Activated naive CD8-positive, alpha-beta T cell (primary cell): Measurements from ENCODE around the gene PIN1.

Experiments
- H3K27ac Mint-ChIP-seq: one replicate; pipeline ENCODE4 v1.8.0; 2021; ENCODE audit warnings: mixed read lengths
- H3K27me3 Mint-ChIP-seq: one replicate; pipeline ENCODE4 v1.8.0; 2021; ENCODE audit warnings: mixed read lengths
- H3K36me3 Mint-ChIP-seq: one replicate; pipeline ENCODE4 v1.8.0; 2021; ENCODE audit warnings: mixed read lengths
- H3K4me1 Mint-ChIP-seq: one replicate; pipeline ENCODE4 v1.8.0; 2021; ENCODE audit warnings: low read depth, mixed read lengths
- H3K4me3 Mint-ChIP-seq: one replicate; pipeline ENCODE4 v1.8.0; 2021; ENCODE audit warnings: mild to moderate bottlenecking, mixed read lengths
- H3K9me3 Mint-ChIP-seq: one replicate; pipeline ENCODE4 v1.8.0; 2021; ENCODE audit warnings: low read depth, mixed read lengths

The PIN1 gene

DNA sequence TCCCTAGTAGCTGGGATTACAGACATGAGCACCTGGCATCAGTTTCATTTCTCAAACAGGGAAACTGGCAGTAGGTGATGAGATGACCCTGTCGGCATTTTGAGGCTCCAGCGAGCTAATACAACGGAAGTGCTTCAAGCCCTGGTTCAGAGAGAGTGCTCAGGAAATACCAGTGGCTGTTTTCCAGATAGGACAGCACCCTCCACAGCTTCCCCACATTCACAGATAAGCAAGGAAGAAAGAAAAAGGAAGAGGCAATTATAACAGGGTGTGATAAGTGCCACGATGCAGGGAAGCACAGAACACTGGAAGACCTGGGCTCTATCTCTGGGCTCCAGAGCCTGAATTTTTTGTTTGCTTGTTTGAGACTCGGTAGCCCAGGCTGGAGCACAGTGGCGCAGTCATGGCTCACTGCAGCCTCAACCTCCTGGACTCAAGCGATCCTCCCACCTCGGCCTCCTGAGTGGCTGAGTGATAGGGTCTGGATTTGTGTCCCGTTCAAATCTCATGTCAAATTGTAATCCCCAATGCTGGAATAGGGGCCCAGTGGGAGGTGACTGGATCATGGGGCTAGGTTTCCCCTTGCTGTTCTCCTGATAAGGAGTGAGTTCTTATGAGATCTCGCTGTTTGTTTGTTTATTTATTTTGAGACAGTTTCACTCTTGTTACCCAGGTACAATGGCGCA, 43.5 kb downstream of the PIN1 start:
- H3K27ac Mint-ChIP-seq: no peak overlapping the region
- H3K36me3 Mint-ChIP-seq: no peaks in the 10 kb centered on the region
- H3K9me3 Mint-ChIP-seq: no peaks in the 10 kb centered on the region
- H3K4me3 Mint-ChIP-seq: no peak overlapping the region
- H3K27me3 Mint-ChIP-seq: no peaks in the 10 kb centered on the region
- no peaks in the 10 kb centered on the region for H3K4me1 Mint-ChIP-seq

DNA sequence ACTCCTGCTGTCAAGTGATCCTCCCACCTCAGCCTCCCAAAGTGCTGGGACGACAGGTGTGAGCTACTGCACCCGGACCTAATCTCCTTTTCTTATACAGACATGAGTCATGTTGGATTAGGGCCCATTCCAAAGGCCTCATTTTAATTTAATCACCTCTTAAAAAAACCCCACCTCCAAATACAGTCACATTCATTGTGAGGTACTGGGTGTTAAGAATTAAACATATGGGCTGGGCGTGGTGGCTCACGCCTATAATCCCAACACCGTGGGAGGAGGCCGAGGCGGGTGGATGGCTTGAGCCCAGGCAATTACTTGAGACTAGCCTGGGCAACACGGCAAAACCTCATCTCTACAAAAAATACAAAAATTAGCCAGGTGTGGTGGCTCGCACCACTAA, 46.6 kb downstream of the PIN1 start:
- no peaks in the 10 kb centered on the region for H3K27me3 Mint-ChIP-seq
- H3K4me1 Mint-ChIP-seq: no peaks in the 10 kb centered on the region
- no peak overlapping the region for H3K27ac Mint-ChIP-seq
- no peaks in the 10 kb centered on the region for H3K36me3 Mint-ChIP-seq
- H3K9me3 Mint-ChIP-seq: no peaks in the 10 kb centered on the region
- no peak overlapping the region for H3K4me3 Mint-ChIP-seq

DNA sequence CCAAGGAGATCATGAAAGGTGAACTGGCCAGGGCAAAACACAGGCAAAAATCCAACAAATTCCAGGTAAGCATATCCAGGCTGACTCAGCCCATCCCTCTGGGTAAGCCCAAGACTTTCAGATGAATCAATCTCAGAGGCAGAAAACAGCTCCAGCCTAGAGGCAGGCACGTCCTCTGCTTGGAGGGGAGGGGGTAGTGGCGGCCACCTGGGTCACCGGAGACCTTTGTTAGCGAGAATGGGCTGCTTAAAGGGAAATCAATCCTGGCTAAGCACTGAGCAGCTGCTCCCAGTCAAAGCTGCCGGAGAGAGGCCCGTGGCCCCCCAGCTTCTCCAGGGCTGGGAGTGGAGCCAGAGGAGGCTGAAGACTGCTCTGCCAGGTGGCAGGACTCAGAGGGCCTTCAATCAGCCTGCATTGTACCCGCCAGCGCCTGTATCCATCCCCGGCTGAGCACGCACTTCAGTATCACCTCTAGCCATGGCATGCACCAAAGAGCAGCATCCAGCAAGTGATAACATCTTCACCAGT, 48.2 kb downstream of the PIN1 start:
- H3K36me3 Mint-ChIP-seq: no peaks in the 10 kb centered on the region
- no peaks in the 10 kb centered on the region for H3K4me1 Mint-ChIP-seq
- no peak overlapping the region for H3K4me3 Mint-ChIP-seq
- no peaks in the 10 kb centered on the region for H3K9me3 Mint-ChIP-seq
- no peak overlapping the region for H3K27ac Mint-ChIP-seq
- no peaks in the 10 kb centered on the region for H3K27me3 Mint-ChIP-seq

DNA sequence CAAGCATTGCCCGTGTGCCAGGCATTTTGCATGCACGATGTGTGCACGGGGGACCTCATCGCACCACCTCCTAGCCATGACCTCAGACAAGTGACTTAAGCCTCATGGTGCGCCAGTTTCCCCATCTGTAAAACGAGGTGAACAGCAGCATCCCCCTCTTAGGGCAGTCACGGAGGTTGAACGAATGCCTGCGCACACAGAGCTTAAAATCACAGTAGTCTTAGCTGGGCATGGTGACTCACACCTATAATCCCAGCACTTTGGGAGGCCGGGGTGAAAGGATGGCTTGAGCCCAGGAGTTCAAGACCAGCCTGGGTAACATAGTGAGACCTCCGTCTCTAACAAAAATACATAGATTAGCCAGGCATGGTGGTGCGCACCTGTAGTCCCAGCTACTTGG, 48.6 kb downstream of the PIN1 start:
- Mint-ChIP-seq H3K27me3 (no peaks in the 10 kb centered on the region), H3K27ac (no peak overlapping the region), H3K36me3 (no peaks in the 10 kb centered on the region), H3K4me3 (no peak overlapping the region), H3K9me3 (no peaks in the 10 kb centered on the region), H3K4me1 (no peaks in the 10 kb centered on the region)

DNA sequence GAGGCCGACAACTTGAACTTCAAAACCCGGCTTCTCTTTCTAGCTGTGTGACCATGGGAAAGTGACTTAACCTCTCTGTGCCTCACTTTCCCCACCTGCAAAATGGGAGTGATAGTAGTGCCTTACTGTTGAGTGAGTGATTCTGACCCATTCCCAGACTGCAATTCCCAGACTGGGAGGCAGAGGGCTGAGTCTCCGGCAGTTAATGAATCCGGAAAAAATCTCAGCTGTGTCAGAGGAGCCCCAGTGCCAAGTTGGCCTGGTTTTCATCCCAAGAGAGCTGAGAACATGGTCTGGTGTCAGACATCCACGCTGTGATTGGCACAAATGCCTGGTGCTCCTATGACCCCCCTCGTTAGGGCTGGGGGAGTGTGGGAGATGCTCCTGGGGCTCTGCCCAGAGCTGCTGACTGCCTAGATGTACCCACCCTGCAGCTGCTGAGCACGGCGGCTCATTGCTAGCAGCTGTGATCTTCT, 50.0 kb downstream of the PIN1 start:
- no peak overlapping the region for H3K4me3 Mint-ChIP-seq
- no peak overlapping the region for H3K27ac Mint-ChIP-seq
- no peaks in the 10 kb centered on the region for H3K36me3 Mint-ChIP-seq
- no peaks in the 10 kb centered on the region for H3K4me1 Mint-ChIP-seq
- H3K9me3 Mint-ChIP-seq: no peaks in the 10 kb centered on the region
- no peaks in the 10 kb centered on the region for H3K27me3 Mint-ChIP-seq

DNA sequence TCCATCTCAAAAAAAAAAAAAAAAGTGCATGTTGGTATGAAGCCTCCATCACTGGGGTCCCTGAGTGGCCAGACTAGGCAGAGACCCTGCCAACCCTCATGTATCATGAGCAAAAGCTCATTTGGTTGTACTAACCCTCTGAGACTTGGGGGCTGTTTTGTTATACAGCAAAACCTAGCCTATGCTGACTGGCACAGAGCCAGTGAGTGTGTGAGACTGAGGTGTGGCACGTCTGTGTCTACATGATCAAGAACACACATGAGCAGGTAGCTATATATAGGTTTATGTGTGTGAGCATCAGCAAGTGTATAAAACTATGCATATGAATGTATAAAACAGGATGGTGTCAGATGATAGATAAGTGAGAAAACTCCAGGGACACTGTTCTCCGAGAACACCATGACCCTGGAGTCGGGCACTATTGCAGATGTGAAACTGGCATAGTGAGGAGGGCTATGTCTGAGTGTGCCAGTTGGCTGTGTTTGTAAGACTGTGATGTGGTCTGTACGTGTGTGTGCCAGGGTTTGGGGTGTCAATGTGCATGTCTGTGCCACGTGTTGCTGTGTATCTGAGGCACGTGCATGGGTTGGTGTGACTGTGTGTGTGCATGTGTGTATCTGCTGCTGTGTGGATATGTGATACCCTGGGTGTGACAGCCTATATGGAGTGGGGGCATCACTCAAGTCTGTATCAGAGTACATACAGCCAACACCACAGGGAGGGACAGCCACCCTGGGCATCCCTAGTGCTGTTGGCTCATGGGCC, 56.7 kb downstream of the PIN1 start:
- no peaks in the 10 kb centered on the region for H3K9me3 Mint-ChIP-seq
- H3K27ac Mint-ChIP-seq: no peak overlapping the region
- no peaks in the 10 kb centered on the region for H3K27me3 Mint-ChIP-seq
- no peak overlapping the region for H3K4me3 Mint-ChIP-seq
- no peaks in the 10 kb centered on the region for H3K36me3 Mint-ChIP-seq
- H3K4me1 Mint-ChIP-seq: no peaks in the 10 kb centered on the region
